Activated naive CD8-positive, alpha-beta T cell treated with anti-CD3 and anti-CD28 coated beads, Interleukin-2, amount 50 U/mL, for 24 hours (primary cell): ENCODE data around the gene BBOF1.
"Not testable (repeated sequence)": the region's sequence is repeated elsewhere in the genome, so short reads cannot be mapped to it uniquely, and the experiment has no call there.

ENCODE experiments used
- ATAC-seq: fragments of 150-1000 bp; cut with Tn5 transposase; one replicate; pipeline ENCODE4 v1.10.0; 2021
- DNase-seq: peaks from one replicate; pipeline ENCODE4 v3.0.0; 2021
- H3K27ac Mint-ChIP-seq: one replicate; pipeline ENCODE4 v1.8.0; 2021; ENCODE audit warnings: mild to moderate bottlenecking, mixed read lengths
- H3K27me3 Mint-ChIP-seq: one replicate; pipeline ENCODE4 v1.8.0; 2021; ENCODE audit warnings: mixed read lengths
- H3K36me3 Mint-ChIP-seq: one replicate; pipeline ENCODE4 v1.8.0; 2021; ENCODE audit warnings: low read depth, mixed read lengths
- H3K4me1 Mint-ChIP-seq: one replicate; pipeline ENCODE4 v1.8.0; 2021; ENCODE audit warnings: mixed read lengths
- H3K4me3 Mint-ChIP-seq: one replicate; pipeline ENCODE4 v1.8.0; 2021; ENCODE audit warnings: mild to moderate bottlenecking, moderate library complexity, mixed read lengths
- H3K9me3 Mint-ChIP-seq: one replicate; pipeline ENCODE4 v1.8.0; 2021; ENCODE audit warnings: mixed read lengths

Gene BBOF1

GRCh38 chr14:74018586-74019407, at the start of gene BBOF1, which contains the start of gene ENTPD5:
BBOF1 (plus strand) TSS chr14:74019349; CDS start chr14:74019479, 130 bp downstream.
ENTPD5 (minus strand) TSS chr14:74019288; CDS start chr14:73988102, 31,186 bp downstream.
- Mint-ChIP-seq H3K4me3 (peak within 1 kb of the TSS; percentile 92), H3K27ac (peak within 1 kb of the TSS; percentile 94), H3K9me3 (no peaks in the 10 kb centered on the region), H3K27me3 (no peaks in the 10 kb centered on the region), H3K4me1 (peaks cover 18% of the 10 kb centered on the region), H3K36me3 (peaks cover 4% of the 10 kb centered on the region)
- ATAC-seq (peak; percentile 96), DNase-seq (peak; percentile 84)

- Mint-ChIP-seq H3K9me3 (no peaks in the 10 kb centered on the region), H3K36me3 (peaks cover 6% of the 10 kb centered on the region), H3K4me3 (no peak overlapping the region), H3K27me3 (no peaks in the 10 kb centered on the region), H3K27ac (no peak overlapping the region), H3K4me1 (no peaks in the 10 kb centered on the region)
- no peak for DNase-seq
- ATAC-seq: no peak
These were observed 45.7 kb upstream of the BBOF1 start for GRCh38 chr14:73973497-73973896.

GRCh38 chr14:73976125-73976524, 43.0 kb upstream of the BBOF1 start:
- Mint-ChIP-seq H3K4me1 (no peaks in the 10 kb centered on the region), H3K36me3 (peaks cover 4% of the 10 kb centered on the region), H3K27me3 (no peaks in the 10 kb centered on the region), H3K9me3 (no peaks in the 10 kb centered on the region), H3K27ac (no peak overlapping the region), H3K4me3 (no peak overlapping the region)
- DNase-seq (no peak), ATAC-seq (no peak)

- H3K36me3 Mint-ChIP-seq: peaks cover 4% of the 10 kb centered on the region
- no peaks in the 10 kb centered on the region for H3K27me3 Mint-ChIP-seq
- ATAC-seq: no peak
- DNase-seq: no peak
- no peaks in the 10 kb centered on the region for H3K4me1 Mint-ChIP-seq
- no peak overlapping the region for H3K27ac Mint-ChIP-seq
- no peak overlapping the region for H3K4me3 Mint-ChIP-seq
- no peaks in the 10 kb centered on the region for H3K9me3 Mint-ChIP-seq
These were observed 41.3 kb upstream of the BBOF1 start for GRCh38 chr14:73977896-73978295.

- ATAC-seq (no peak), DNase-seq (no peak)
- no peak overlapping the region for H3K4me3 Mint-ChIP-seq
- H3K27ac Mint-ChIP-seq: no peak overlapping the region
- no peaks in the 10 kb centered on the region for H3K9me3 Mint-ChIP-seq
- H3K27me3 Mint-ChIP-seq: no peaks in the 10 kb centered on the region
- no peaks in the 10 kb centered on the region for H3K4me1 Mint-ChIP-seq
- peaks cover 14% of the 10 kb centered on the region for H3K36me3 Mint-ChIP-seq
These were observed 31.1 kb upstream of the BBOF1 start for GRCh38 chr14:73988065-73988464.

- not testable (repeated sequence) for H3K4me1 Mint-ChIP-seq, H3K9me3 Mint-ChIP-seq, H3K27ac Mint-ChIP-seq, H3K4me3 Mint-ChIP-seq, H3K27me3 Mint-ChIP-seq, DNase-seq, ATAC-seq
- peaks cover 14% of the 10 kb centered on the region for H3K36me3 Mint-ChIP-seq
These were observed 30.5 kb upstream of the BBOF1 start for GRCh38 chr14:73988656-73989055.

GRCh38 chr14:73991092-73991491, 28.1 kb upstream of the BBOF1 start:
- no peak for DNase-seq
- H3K9me3 Mint-ChIP-seq: no peaks in the 10 kb centered on the region
- no peak overlapping the region for H3K4me3 Mint-ChIP-seq
- no peak overlapping the region for H3K27ac Mint-ChIP-seq
- peaks cover 9% of the 10 kb centered on the region for H3K36me3 Mint-ChIP-seq
- no peak for ATAC-seq
- H3K27me3 Mint-ChIP-seq: no peaks in the 10 kb centered on the region
- no peaks in the 10 kb centered on the region for H3K4me1 Mint-ChIP-seq

- ATAC-seq, DNase-seq, H3K4me3 Mint-ChIP-seq, H3K36me3 Mint-ChIP-seq, H3K27me3 Mint-ChIP-seq, H3K9me3 Mint-ChIP-seq, H3K4me1 Mint-ChIP-seq, H3K27ac Mint-ChIP-seq: not testable (repeated sequence)
These were observed 24.2 kb upstream of the BBOF1 start for GRCh38 chr14:73994926-73995325.

- Mint-ChIP-seq H3K4me3 (no peak overlapping the region), H3K27ac (no peak overlapping the region), H3K27me3 (no peaks in the 10 kb centered on the region), H3K9me3 (no peaks in the 10 kb centered on the region), H3K4me1 (no peaks in the 10 kb centered on the region), H3K36me3 (peaks cover 7% of the 10 kb centered on the region)
- no peak for ATAC-seq
- DNase-seq: no peak
These were observed 23.2 kb upstream of the BBOF1 start for GRCh38 chr14:73995977-73996378.

GRCh38 chr14:73996731-73997107, 22.4 kb upstream of the BBOF1 start:
- Mint-ChIP-seq H3K36me3 (peaks cover 5% of the 10 kb centered on the region), H3K4me1 (no peaks in the 10 kb centered on the region)
- no peak for ATAC-seq

GRCh38 chr14:73997108-73997943, 21.8 kb upstream of the BBOF1 start:
- H3K4me1 Mint-ChIP-seq: no peaks in the 10 kb centered on the region
- H3K36me3 Mint-ChIP-seq: peaks cover 5% of the 10 kb centered on the region
- no peaks in the 10 kb centered on the region for H3K9me3 Mint-ChIP-seq
- H3K27ac Mint-ChIP-seq: no peak overlapping the region
- DNase-seq: no peak
- H3K4me3 Mint-ChIP-seq: no peak overlapping the region
- ATAC-seq: no peak
- H3K27me3 Mint-ChIP-seq: no peaks in the 10 kb centered on the region

More at GRCh38 chr14:73996731-73997107, 22.4 kb upstream of the BBOF1 start:
- Mint-ChIP-seq H3K9me3 (no peaks in the 10 kb centered on the region), H3K27ac (no peak overlapping the region), H3K4me3 (no peak overlapping the region), H3K27me3 (no peaks in the 10 kb centered on the region)
- DNase-seq: no peak

- Mint-ChIP-seq H3K36me3 (peaks cover 5% of the 10 kb centered on the region), H3K27ac (no peak overlapping the region), H3K9me3 (no peaks in the 10 kb centered on the region), H3K4me1 (no peaks in the 10 kb centered on the region), H3K27me3 (no peaks in the 10 kb centered on the region), H3K4me3 (no peak overlapping the region)
- DNase-seq (no peak), ATAC-seq (no peak)
These were observed 21.2 kb upstream of the BBOF1 start for GRCh38 chr14:73997944-73998447.

GRCh38 chr14:73998726-73999125, 20.4 kb upstream of the BBOF1 start:
- ATAC-seq (no peak), DNase-seq (no peak)
- Mint-ChIP-seq H3K4me1 (no peaks in the 10 kb centered on the region), H3K4me3 (no peak overlapping the region), H3K27ac (no peak overlapping the region), H3K9me3 (no peaks in the 10 kb centered on the region), H3K27me3 (no peaks in the 10 kb centered on the region), H3K36me3 (peaks cover 7% of the 10 kb centered on the region)

- not testable (repeated sequence) for ATAC-seq, H3K4me3 Mint-ChIP-seq, H3K36me3 Mint-ChIP-seq, H3K9me3 Mint-ChIP-seq, H3K27ac Mint-ChIP-seq, DNase-seq, H3K27me3 Mint-ChIP-seq, H3K4me1 Mint-ChIP-seq
These were observed 13.5 kb upstream of the BBOF1 start for GRCh38 chr14:74005664-74006063.
